Osteocyte (in vitro differentiated cells): Measurements from ENCODE around the gene IDI2. TPM values are rescaled to one million over a fixed set of nuclear protein-coding genes. Genes with fewer than 3 reads are reported as not detected.

Source experiments
- DNase-seq: peaks from one replicate; pipeline ENCODE4 v3.0.0; 2021; ENCODE audit warnings: mixed read lengths; ENCODE audit not compliant: unreplicated experiment; ENCODE audit errors: extremely low spot score
- H3K27ac Mint-ChIP-seq: one replicate; pipeline ENCODE4 v1.8.0; 2021; ENCODE audit warnings: mild to moderate bottlenecking, mixed read lengths; ENCODE audit not compliant: unreplicated experiment
- H3K27me3 Mint-ChIP-seq: one replicate; pipeline ENCODE4 v1.8.0; 2021; ENCODE audit warnings: mixed read lengths; ENCODE audit not compliant: unreplicated experiment
- H3K36me3 Mint-ChIP-seq: one replicate; pipeline ENCODE4 v1.8.0; 2021; ENCODE audit warnings: mixed read lengths; ENCODE audit not compliant: unreplicated experiment
- H3K4me1 Mint-ChIP-seq: one replicate; pipeline ENCODE4 v1.8.0; 2021; ENCODE audit warnings: mixed read lengths; ENCODE audit not compliant: unreplicated experiment
- H3K4me3 Mint-ChIP-seq: one replicate; pipeline ENCODE4 v1.8.0; 2021; ENCODE audit warnings: mild to moderate bottlenecking, moderate library complexity, mixed read lengths; ENCODE audit not compliant: unreplicated experiment
- H3K9me3 Mint-ChIP-seq: one replicate; pipeline ENCODE4 v1.8.0; 2021; ENCODE audit warnings: mixed read lengths; ENCODE audit not compliant: unreplicated experiment
- total RNA-seq: library from RNA; stranded (reverse); gene quantifications from 2 replicates; pipeline ENCODE4 v1.2.1, GENCODE V29; 2021
- TF ChIP-seq, protein P1 (sequence below): fragments of 200-600 bp; sonication (generic); IDR thresholded peaks from 2 replicates; pipeline ENCODE4 v1.5.0; 2021; ENCODE audit warnings: antibody characterized with exemption, mild to moderate bottlenecking, moderate library complexity

Gene IDI2
- total RNA-seq, 1 donor from 2014 or later, result not detected

GRCh38 chr10:1059902-1060301 lies 34.2 kb upstream of the IDI2 start:
- Mint-ChIP-seq H3K4me3 (no peak overlapping the region), H3K27ac (no peak overlapping the region), H3K36me3 (peaks cover 12% of the 10 kb centered on the region), H3K9me3 (no peaks in the 10 kb centered on the region), H3K27me3 (no peaks in the 10 kb centered on the region), H3K4me1 (peaks cover 28% of the 10 kb centered on the region)
- TF ChIP-seq, protein P1, sequence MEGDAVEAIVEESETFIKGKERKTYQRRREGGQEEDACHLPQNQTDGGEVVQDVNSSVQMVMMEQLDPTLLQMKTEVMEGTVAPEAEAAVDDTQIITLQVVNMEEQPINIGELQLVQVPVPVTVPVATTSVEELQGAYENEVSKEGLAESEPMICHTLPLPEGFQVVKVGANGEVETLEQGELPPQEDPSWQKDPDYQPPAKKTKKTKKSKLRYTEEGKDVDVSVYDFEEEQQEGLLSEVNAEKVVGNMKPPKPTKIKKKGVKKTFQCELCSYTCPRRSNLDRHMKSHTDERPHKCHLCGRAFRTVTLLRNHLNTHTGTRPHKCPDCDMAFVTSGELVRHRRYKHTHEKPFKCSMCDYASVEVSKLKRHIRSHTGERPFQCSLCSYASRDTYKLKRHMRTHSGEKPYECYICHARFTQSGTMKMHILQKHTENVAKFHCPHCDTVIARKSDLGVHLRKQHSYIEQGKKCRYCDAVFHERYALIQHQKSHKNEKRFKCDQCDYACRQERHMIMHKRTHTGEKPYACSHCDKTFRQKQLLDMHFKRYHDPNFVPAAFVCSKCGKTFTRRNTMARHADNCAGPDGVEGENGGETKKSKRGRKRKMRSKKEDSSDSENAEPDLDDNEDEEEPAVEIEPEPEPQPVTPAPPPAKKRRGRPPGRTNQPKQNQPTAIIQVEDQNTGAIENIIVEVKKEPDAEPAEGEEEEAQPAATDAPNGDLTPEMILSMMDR, result no peak
- DNase-seq, result no peak

DNA sequence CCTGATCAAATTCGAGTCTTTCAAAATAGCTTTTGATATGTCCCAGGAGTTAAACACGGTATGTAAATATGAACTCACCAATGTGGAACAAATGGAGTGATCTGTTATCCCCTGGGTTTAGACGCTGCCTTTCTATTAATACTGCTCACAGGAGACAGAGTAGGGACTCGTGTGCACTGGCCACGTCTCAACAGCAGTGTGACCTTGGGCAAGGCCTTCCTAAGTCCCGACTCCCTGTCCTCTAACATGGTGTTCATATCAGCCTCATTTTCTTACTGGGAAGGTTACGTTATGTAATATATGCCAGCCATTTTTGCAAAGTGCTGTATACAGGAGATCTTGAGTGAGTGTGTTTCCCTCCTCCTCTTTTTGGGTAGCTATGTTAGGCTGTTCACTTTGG lies 32.4 kb upstream of the IDI2 start:
- no peaks in the 10 kb centered on the region for H3K9me3 Mint-ChIP-seq
- peak overlapping the region; percentile 87 for H3K4me3 Mint-ChIP-seq
- no peak for DNase-seq
- no peak overlapping the region for H3K27ac Mint-ChIP-seq
- TF ChIP-seq, protein P1, result no peak
- H3K27me3 Mint-ChIP-seq, result no peaks in the 10 kb centered on the region
- peaks cover 41% of the 10 kb centered on the region for H3K4me1 Mint-ChIP-seq
- H3K36me3 Mint-ChIP-seq, result peaks cover 8% of the 10 kb centered on the region

GRCh38 chr10:1057106-1057657 lies 31.5 kb upstream of the IDI2 start:
- H3K27ac Mint-ChIP-seq, result peak overlapping the region; percentile 76
- H3K4me3 Mint-ChIP-seq, result peak overlapping the region; percentile 87
- TF ChIP-seq, protein P1, result no peak
- no peaks in the 10 kb centered on the region for H3K9me3 Mint-ChIP-seq
- peaks cover 12% of the 10 kb centered on the region for H3K36me3 Mint-ChIP-seq
- H3K27me3 Mint-ChIP-seq, result no peaks in the 10 kb centered on the region
- peaks cover 43% of the 10 kb centered on the region for H3K4me1 Mint-ChIP-seq
- DNase-seq, result no peak

DNA sequence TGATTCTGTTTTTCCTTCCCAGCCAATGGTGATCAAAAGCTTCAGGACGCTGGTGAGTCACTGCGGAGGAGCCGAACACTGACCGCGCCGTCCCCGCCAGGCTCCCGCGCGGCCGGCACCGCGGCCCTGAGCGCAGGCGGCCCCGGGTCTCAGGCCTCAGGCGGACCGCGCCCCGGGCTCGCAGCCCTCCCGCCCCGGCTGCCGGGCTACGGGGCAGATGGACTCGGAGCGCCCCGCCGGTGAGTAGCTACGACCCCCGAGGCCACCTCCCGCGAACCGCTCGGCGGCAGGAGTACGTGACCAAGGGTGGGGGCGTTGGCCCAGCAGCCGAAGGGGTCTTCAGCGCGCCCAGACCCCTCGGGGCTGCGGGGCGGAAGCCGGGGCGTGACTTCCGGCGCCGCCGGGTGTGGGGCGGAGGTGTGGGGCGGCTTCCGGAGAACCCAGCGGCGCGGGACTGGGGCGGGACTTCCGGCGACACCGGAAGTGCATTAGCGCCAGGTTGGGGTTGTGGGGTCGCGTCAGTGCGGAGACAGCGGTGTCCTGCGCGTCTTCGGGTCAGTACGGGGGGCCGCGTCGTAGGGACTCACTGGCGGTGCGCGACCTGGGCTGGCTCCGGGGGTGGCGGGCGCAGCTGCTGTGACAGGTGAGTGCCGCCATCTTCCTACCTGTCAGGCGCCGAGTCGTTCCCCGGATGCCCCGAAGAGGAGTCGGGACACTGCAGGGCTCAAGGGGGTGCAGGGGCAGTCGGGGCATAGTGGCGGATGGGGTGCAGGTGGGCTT lies 30.9 kb upstream of the IDI2 start, which contains the start of gene WDR37:
Gene WDR37 (plus strand): TSS at position 60 of the 780 bp plus-strand sequence. CDS start 15,771 bp downstream, outside the sequence.
- H3K4me1 Mint-ChIP-seq, result peaks cover 40% of the 10 kb centered on the region
- DNase-seq, result peak; percentile 93
- peak within 1 kb of the TSS; percentile 95 for H3K4me3 Mint-ChIP-seq
- no peaks in the 10 kb centered on the region for H3K9me3 Mint-ChIP-seq
- TF ChIP-seq, protein P1, result no peak
- H3K27me3 Mint-ChIP-seq, result no peaks in the 10 kb centered on the region
- peak within 1 kb of the TSS; percentile 96 for H3K27ac Mint-ChIP-seq
- H3K36me3 Mint-ChIP-seq, result peaks cover 12% of the 10 kb centered on the region

GRCh38 chr10:1054684-1055083 lies 29.0 kb upstream of the IDI2 start:
- no peak for DNase-seq
- no peaks in the 10 kb centered on the region for H3K27me3 Mint-ChIP-seq
- peak overlapping the region; percentile 34 for H3K27ac Mint-ChIP-seq
- peaks cover 54% of the 10 kb centered on the region for H3K4me1 Mint-ChIP-seq
- H3K36me3 Mint-ChIP-seq, result peaks cover 13% of the 10 kb centered on the region
- TF ChIP-seq, protein P1, result no peak
- H3K4me3 Mint-ChIP-seq, result peak overlapping the region; percentile 95
- no peaks in the 10 kb centered on the region for H3K9me3 Mint-ChIP-seq
